HUES64 (cell line): ENCODE measurements around the gene SMIM35.

Source experiments
- H3K27ac ChIP-seq: 2 replicates; pipeline ENCODE4 v1.7.0; 2013; ENCODE audit warnings: low read depth, low read length, inconsistent platforms
- H3K27me3 ChIP-seq: 2 replicates; pipeline ENCODE4 v1.6.1; 2013; ENCODE audit warnings: mild to moderate bottlenecking, low read length; ENCODE audit not compliant: insufficient read depth
- H3K36me3 ChIP-seq: 2 replicates; pipeline ENCODE4 v1.6.1; 2013; ENCODE audit warnings: mild to moderate bottlenecking, low read length; ENCODE audit not compliant: insufficient read depth
- H3K4me1 ChIP-seq: 2 replicates; pipeline ENCODE4 v1.6.1; 2013; ENCODE audit warnings: mild to moderate bottlenecking, low read length, moderate library complexity; ENCODE audit not compliant: insufficient read depth
- H3K4me3 ChIP-seq: 2 replicates; pipeline ENCODE4 v1.5.1; 2013; ENCODE audit warnings: mild to moderate bottlenecking, low read length, moderate library complexity
- H3K9ac ChIP-seq: 2 replicates; pipeline ENCODE4 v1.6.1; 2013; ENCODE audit warnings: mild to moderate bottlenecking, low read depth, low read length
- H3K9me3 ChIP-seq: 2 replicates; pipeline ENCODE4 v1.6.1; 2013; ENCODE audit warnings: low read depth, low read length; ENCODE audit not compliant: insufficient read depth
- WGBS: fragments of 150-250, 120-280 bp; methylation state at CpG from one replicate; pipeline ENCODE4 v1.1.7; 2013; ENCODE audit warnings: missing lambda C conversion rate; 5-methylcytosine and 5-hydroxymethylcytosine counted together

The SMIM35 gene

DNA sequence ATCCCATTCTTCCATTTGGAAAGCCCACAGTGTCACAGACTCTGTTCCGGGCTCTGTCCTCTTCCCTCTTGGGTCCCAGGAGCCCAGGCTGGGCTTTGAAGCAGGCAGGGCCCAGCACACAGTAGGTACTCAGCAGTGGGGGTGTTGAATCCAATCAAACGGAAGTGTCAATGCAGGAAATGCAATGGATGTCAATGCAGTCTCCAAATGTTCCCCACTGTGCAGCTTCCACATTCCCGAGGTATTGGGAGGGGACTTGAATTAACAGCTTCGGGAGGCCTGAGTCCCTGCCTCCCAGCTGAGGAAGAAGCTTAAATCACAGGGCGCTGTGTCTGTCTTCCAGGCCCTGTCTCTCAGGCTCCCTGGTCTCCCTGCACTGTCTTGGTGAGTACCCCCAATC, 21.8 kb upstream of the SMIM35 start:
- Histone ChIP-seq H3K27ac (no peak overlapping the region), H3K4me3 (no peak overlapping the region), H3K27me3 (no peaks in the 10 kb centered on the region), H3K9me3 (no peaks in the 10 kb centered on the region), H3K4me1 (no peaks in the 10 kb centered on the region; the same call in 1 of the 2 replicates), H3K9ac (no peak overlapping the region), H3K36me3 (no peaks in the 10 kb centered on the region)
- WGBS, result 52% methylated on average over 5 of the region's 5 CpGs

DNA sequence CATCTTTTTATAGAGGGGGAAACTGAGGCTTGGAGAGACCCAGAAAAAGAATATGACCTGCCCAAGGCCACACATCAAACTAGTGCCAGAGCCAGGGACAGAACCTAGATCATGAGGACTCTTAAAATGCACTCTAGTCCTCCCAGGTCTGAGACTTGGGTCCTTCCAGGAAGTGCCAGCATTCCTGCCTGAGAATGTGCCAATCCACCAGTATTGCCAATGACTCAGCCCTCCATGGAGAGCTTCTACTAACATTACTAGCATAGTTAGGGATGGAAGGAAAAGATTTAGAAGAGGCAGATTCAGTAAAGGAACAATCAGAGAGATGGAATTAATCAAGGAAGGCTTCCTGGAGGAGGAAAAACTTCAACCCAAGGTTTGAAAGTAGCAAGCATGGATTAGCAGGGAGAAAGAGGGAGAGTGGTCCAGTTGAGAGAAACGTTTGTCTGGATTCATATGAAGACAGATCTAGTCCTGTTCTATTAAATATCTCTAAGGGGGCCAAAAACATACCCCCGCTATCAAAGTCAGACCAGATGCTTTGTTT, 20.1 kb upstream of the SMIM35 start:
- Histone ChIP-seq H3K9me3 (no peaks in the 10 kb centered on the region), H3K4me3 (no peak overlapping the region), H3K27me3 (no peaks in the 10 kb centered on the region), H3K27ac (no peak overlapping the region), H3K9ac (no peak overlapping the region), H3K4me1 (no peaks in the 10 kb centered on the region; the same call in 1 of the 2 replicates), H3K36me3 (no peaks in the 10 kb centered on the region)
- WGBS, result 93% methylated on average over 2 of the region's 2 CpGs

DNA sequence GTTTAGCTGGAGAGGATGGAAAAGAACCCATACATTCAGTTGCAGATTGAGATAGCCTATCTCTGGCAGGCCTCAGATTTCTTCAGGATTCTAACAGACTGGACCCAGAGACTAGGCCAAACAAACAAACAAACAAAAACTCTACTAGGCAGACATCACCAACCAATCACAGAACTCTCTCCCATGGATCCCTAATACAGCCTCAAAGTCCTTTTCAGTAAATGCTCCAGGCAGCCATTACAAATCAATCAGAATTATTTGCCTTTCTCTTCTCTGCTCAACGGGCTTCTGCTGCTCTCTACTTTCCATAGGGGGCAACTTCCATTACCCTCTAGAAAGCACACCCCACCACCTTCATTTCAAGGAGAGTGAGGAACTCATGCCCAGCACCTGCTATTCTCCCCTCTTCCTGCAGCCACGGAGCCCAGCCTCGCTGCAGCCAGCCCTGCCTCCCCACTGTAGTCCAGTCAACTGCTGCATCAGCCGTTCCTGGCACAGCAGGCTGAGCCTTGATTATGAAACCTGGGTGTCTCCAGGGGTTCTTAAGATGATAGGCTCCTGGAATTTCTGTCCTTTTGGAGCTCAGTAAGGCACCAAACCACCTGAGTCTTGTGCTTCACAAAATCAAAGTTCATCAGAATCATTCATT, 19.0 kb upstream of the SMIM35 start:
- no peak overlapping the region for H3K9ac ChIP-seq
- whole genome bisulfite sequencing, result 82% methylated on average over 4 of the region's 4 CpGs
- no peaks in the 10 kb centered on the region for H3K36me3 ChIP-seq
- no peaks in the 10 kb centered on the region for H3K9me3 ChIP-seq
- no peak overlapping the region for H3K4me3 ChIP-seq
- no peaks in the 10 kb centered on the region for H3K27me3 ChIP-seq
- no peaks in the 10 kb centered on the region; the same call in 1 of the 2 replicates for H3K4me1 ChIP-seq
- no peak overlapping the region for H3K27ac ChIP-seq

DNA sequence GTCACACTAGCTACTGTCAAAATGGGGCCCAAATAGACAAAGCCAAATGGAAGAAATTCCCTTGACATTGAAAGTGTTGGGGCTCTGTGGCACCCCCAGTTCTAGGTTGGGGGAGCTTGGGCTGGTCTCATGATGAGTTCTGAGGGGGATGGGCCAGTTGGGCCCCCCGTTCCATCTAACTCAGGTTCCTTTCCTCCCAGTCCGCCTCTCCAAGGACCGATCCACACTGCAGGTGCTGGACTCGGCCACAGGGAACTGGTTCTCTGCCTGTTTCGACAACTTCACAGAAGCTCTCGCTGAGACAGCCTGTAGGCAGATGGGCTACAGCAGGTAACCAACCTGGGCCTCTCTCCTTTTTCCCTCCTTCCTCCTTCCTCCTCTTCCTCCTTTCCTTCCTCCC, 17.7 kb upstream of the SMIM35 start:
- H3K36me3 ChIP-seq, result no peaks in the 10 kb centered on the region
- WGBS, result 95% methylated on average over 6 of the region's 6 CpGs

DNA sequence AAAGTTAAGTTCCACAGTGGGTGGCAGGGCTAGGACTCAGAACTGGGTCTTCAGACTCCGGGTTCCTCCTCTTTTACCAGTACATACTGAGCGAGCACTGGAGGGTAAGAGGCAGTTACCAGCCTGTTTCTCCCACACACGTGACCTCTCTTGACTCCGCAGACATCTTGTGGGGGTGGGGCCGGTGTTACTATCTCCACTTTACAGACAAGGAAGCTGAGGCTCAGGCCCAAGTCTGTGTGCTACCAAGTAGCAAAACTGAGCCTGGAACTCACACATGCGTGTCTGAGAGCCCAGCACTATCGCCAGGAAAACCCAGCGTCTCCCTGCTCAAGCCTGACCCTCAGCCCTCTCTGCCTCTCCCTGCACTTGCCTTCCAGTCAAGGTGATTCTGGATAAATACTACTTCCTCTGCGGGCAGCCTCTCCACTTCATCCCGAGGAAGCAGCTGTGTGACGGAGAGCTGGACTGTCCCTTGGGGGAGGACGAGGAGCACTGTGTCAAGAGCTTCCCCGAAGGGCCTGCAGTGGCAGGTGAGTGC, 16.0 kb upstream of the SMIM35 start:
- Histone ChIP-seq H3K9me3 (no peaks in the 10 kb centered on the region), H3K4me1 (no peaks in the 10 kb centered on the region), H3K36me3 (no peaks in the 10 kb centered on the region), H3K27ac (no peak overlapping the region), H3K9ac (no peak overlapping the region), H3K27me3 (no peaks in the 10 kb centered on the region), H3K4me3 (no peak overlapping the region)
- 87% methylated on average over 13 of the region's 13 CpGs for WGBS

More for the DNA sequence above, 17.7 kb upstream of the SMIM35 start:
- Histone ChIP-seq H3K9me3 (no peaks in the 10 kb centered on the region), H3K27me3 (no peaks in the 10 kb centered on the region), H3K4me1 (no peaks in the 10 kb centered on the region; the same call in 1 of the 2 replicates), H3K9ac (no peak overlapping the region), H3K4me3 (no peak overlapping the region), H3K27ac (no peak overlapping the region)

GRCh38 chr11:118100691-118101232, 14.0 kb upstream of the SMIM35 start:
- H3K9me3 ChIP-seq, result no peaks in the 10 kb centered on the region
- H3K4me1 ChIP-seq, result no peaks in the 10 kb centered on the region

GRCh38 chr11:118099838-118100556, 13.2 kb upstream of the SMIM35 start:
- Histone ChIP-seq H3K27me3 (no peaks in the 10 kb centered on the region), H3K27ac (no peak overlapping the region), H3K4me1 (no peaks in the 10 kb centered on the region), H3K9ac (no peak overlapping the region), H3K36me3 (no peaks in the 10 kb centered on the region), H3K4me3 (no peak overlapping the region), H3K9me3 (no peaks in the 10 kb centered on the region)
- WGBS, result 81% methylated on average over 10 of the region's 10 CpGs

More at GRCh38 chr11:118100691-118101232, 14.0 kb upstream of the SMIM35 start:
- H3K9ac ChIP-seq, result no peak overlapping the region
- no peaks in the 10 kb centered on the region for H3K36me3 ChIP-seq
- WGBS, result 93% methylated on average over 2 of the region's 3 CpGs
- H3K27ac ChIP-seq, result no peak overlapping the region
- H3K27me3 ChIP-seq, result no peaks in the 10 kb centered on the region
- H3K4me3 ChIP-seq, result no peak overlapping the region

DNA sequence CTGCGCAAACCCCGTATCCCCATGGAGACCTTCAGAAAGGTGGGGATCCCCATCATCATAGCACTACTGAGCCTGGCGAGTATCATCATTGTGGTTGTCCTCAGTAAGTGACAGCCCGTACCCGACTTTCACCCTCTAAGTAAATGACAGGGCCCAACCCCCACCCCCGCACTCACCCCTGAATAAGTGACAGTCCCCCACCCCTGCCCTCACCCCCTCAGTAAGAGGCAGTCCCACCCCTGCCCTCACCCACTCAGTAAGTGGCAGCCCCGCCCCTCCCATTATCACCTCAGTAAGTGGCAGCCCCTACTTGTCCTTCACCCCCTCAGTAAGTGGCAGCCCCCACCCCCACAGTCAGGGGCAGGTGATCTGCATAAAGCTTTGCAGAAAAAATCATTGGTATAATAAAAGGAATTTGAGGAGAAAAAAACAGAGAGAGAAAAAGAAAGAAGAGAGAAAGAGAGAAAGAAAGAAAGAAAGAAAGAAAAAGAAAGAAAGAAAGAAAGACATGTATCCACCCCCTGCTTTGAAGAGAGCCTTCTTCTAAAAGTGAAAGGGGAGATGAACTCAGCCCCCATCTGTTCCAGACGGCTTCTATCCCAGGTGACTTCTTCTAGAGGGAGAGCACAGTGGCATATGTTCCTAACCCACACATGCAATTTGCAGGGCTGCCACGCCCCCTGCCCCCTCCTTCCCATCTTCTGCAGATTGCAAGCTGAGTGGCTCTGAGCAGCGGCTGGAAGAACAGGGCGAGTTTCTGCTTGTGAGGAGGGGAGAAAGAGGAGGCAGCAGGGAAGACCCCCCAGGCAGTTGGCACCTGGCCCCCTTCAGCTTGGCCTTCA, 12.5 kb upstream of the SMIM35 start:
- H3K9ac ChIP-seq, result no peak overlapping the region
- H3K36me3 ChIP-seq, result no peaks in the 10 kb centered on the region
- H3K9me3 ChIP-seq, result no peaks in the 10 kb centered on the region
- no peaks in the 10 kb centered on the region for H3K27me3 ChIP-seq
- no peak overlapping the region for H3K4me3 ChIP-seq
- no peaks in the 10 kb centered on the region for H3K4me1 ChIP-seq
- WGBS, result 56% methylated on average over 11 of the region's 11 CpGs
- H3K27ac ChIP-seq, result no peak overlapping the region

GRCh38 chr11:118095967-118096367, 9.2 kb upstream of the SMIM35 start:
- H3K36me3 ChIP-seq, result no peaks in the 10 kb centered on the region
- no peak overlapping the region for H3K4me3 ChIP-seq
- H3K9me3 ChIP-seq, result no peaks in the 10 kb centered on the region
- WGBS, result 100% methylated on average over 1 of the region's 1 CpG
- no peaks in the 10 kb centered on the region for H3K27me3 ChIP-seq
- H3K9ac ChIP-seq, result no peak overlapping the region
- no peaks in the 10 kb centered on the region for H3K4me1 ChIP-seq
- no peak overlapping the region for H3K27ac ChIP-seq

- Histone ChIP-seq H3K27me3 (no peaks in the 10 kb centered on the region), H3K9me3 (no peaks in the 10 kb centered on the region), H3K4me3 (no peak overlapping the region), H3K27ac (no peak overlapping the region), H3K36me3 (no peaks in the 10 kb centered on the region), H3K9ac (no peak overlapping the region), H3K4me1 (no peaks in the 10 kb centered on the region)
- 87% methylated on average over 4 of the region's 4 CpGs for WGBS
Observed at GRCh38 chr11:118095493-118095892, 8.7 kb upstream of the SMIM35 start.
